GM19397 (cell line): ENCODE measurements around the gene SKA3.
"Not testable (repeated sequence)": the region's sequence is repeated elsewhere in the genome, so short reads cannot be mapped to it uniquely, and the experiment has no call there.

Experiments
- ATAC-seq: cut with Tn5 transposase; IDR thresholded peaks from one replicate; pipeline ENCODE4 v1.9.1; 2021; ENCODE audit warnings: mild to moderate bottlenecking, moderate library complexity; ENCODE audit not compliant: unreplicated experiment

The SKA3 gene

GRCh38 chr13:21171420-21171819 is 4.9 kb downstream of the SKA3 start:
- no peak for ATAC-seq

- not testable (repeated sequence) for ATAC-seq
Observed at GRCh38 chr13:21165606-21166005, 10.7 kb downstream of the SKA3 start.

GRCh38 chr13:21164631-21165030 is 11.7 kb downstream of the SKA3 start:
- ATAC-seq: no peak

- no peak for ATAC-seq
Observed at GRCh38 chr13:21152251-21152899, 24.0 kb downstream of the SKA3 start.

- ATAC-seq: no peak
Observed at GRCh38 chr13:21150013-21150412, 26.3 kb downstream of the SKA3 start.

GRCh38 chr13:21149568-21149967 is 26.8 kb downstream of the SKA3 start:
- ATAC-seq: no peak

GRCh38 chr13:21148557-21149258 is 27.6 kb downstream of the SKA3 start:
- ATAC-seq: no peak

GRCh38 chr13:21147827-21148226 is 28.5 kb downstream of the SKA3 start:
- ATAC-seq: no peak

- ATAC-seq: no peak
Observed at GRCh38 chr13:21142766-21143165, 33.6 kb downstream of the SKA3 start.

GRCh38 chr13:21139374-21139773 is 37.0 kb downstream of the SKA3 start:
- ATAC-seq: no peak

GRCh38 chr13:21138561-21138960 is 37.8 kb downstream of the SKA3 start:
- no peak for ATAC-seq

- ATAC-seq: no peak
Observed at GRCh38 chr13:21137696-21138095, 38.7 kb downstream of the SKA3 start.

GRCh38 chr13:21135833-21136232 is 40.5 kb downstream of the SKA3 start:
- not testable (repeated sequence) for ATAC-seq

- ATAC-seq: no peak
Observed at GRCh38 chr13:21134475-21134874, 41.9 kb downstream of the SKA3 start.

- ATAC-seq: no peak
Observed at GRCh38 chr13:21133077-21133476, 43.3 kb downstream of the SKA3 start.

GRCh38 chr13:21130116-21130515 is 46.2 kb downstream of the SKA3 start:
- no peak for ATAC-seq

- no peak for ATAC-seq
Observed at GRCh38 chr13:21124852-21125251, 51.5 kb downstream of the SKA3 start.

- no peak for ATAC-seq
Observed at GRCh38 chr13:21123956-21124355, 52.4 kb downstream of the SKA3 start.

GRCh38 chr13:21121616-21122015 is 54.7 kb downstream of the SKA3 start:
- ATAC-seq: no peak

- ATAC-seq: no peak
Observed at GRCh38 chr13:21120191-21120590, 56.2 kb downstream of the SKA3 start.

GRCh38 chr13:21119526-21119925 is 56.8 kb downstream of the SKA3 start:
- ATAC-seq: no peak

- no peak for ATAC-seq
Observed at GRCh38 chr13:21118180-21118579, 58.2 kb downstream of the SKA3 start.
